M059J (cell line): ENCODE measurements around the gene NDOR1. TPM values are rescaled to one million over a fixed set of nuclear protein-coding genes. Genes with fewer than 3 reads are reported as not detected.
A peak's percentile ranks its signal among the peaks of the same experiment; 100 is the strongest.
"Not testable (repeated sequence)": the region's sequence is repeated elsewhere in the genome, so short reads cannot be mapped to it uniquely, and the experiment has no call there.

Experiments
- DNase-seq: peaks from one replicate; pipeline ENCODE4 v3.0.0-alpha.2; 2012; ENCODE audit warnings: low read depth
- total RNA-seq: library from RNA; depleted of rRNA; stranded (reverse); fragments of >200 nt; shearing (Covaris generic); gene quantifications from 2 replicates; pipeline ENCODE4 v1.2.3, GENCODE V29; 2014

NDOR1 gene
- total RNA-seq, 1 experiment from 2014 or later, result 17.6 TPM

DNA sequence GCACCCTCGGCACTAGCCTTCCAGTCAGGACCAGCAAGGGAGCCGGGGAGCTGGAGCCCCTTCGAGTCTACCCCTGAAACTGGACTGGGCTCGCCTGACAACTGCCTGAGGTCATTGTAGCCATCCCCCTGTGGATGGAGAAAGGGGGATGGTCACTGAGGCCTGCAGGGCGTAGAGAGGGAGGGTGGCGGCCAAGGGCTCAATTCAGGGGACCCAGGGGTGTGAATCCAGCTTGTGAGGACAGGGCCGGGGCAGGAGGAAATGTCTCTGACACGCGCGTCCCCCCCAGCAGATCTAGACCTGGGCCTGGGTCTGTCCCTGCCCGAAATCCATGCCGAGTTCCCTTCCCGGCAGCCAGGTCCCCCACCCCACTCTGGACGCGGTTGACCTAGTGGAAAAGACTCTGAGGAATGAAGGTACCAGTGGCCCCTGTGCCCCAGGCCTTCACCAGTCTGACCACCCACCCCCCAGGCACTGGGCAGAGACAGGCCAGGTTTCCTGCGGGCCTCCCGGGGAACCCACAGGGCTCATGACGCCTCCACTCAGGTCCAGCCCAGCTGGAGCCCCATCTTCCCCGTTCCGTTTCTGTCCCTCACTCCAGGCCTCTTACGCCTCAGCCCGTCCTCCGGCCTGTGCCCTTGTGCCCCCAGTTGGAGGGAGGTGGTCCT, 26.0 kb downstream of the NDOR1 start:
- no peak for DNase-seq

DNA sequence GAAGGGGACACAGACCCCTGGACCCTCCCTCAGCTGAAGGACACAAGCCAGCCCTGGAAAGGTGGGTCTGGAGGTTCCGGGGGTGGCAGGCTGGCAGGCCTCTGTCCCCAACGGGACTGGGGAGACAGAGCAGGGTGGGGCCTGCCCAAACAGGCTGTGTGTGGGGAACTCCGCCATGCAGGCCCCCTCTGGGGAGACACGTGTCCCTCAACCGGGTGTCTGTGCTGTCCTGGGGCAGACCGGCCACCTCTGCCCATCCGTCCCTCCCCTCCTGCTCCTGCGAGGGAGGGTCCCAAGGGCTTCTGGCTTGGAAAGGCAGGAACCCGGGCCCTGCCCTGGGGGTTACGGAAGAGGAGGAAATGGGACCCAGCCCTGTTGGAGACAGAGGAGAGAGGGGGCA, 26.6 kb downstream of the NDOR1 start:
- DNase-seq, result no peak

DNA sequence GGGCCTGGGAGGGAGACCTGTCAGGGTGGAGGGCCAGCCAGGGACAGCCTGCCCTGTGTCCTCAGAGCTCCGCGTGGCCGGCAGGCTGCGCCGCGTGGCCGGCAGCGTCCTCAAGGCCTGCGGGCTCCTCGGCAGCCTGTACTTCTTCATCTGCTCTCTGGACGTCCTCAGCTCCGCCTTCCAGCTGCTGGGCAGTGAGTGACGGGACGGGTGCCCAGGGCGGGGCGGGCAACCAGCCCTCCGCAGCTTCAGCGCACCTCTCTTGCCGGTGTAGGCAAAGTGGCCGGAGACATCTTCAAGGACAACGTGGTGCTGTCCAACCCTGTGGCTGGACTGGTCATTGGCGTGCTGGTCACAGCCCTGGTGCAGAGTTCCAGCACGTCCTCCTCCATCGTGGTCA, 27.0 kb downstream of the NDOR1 start:
- no peak for DNase-seq

DNA sequence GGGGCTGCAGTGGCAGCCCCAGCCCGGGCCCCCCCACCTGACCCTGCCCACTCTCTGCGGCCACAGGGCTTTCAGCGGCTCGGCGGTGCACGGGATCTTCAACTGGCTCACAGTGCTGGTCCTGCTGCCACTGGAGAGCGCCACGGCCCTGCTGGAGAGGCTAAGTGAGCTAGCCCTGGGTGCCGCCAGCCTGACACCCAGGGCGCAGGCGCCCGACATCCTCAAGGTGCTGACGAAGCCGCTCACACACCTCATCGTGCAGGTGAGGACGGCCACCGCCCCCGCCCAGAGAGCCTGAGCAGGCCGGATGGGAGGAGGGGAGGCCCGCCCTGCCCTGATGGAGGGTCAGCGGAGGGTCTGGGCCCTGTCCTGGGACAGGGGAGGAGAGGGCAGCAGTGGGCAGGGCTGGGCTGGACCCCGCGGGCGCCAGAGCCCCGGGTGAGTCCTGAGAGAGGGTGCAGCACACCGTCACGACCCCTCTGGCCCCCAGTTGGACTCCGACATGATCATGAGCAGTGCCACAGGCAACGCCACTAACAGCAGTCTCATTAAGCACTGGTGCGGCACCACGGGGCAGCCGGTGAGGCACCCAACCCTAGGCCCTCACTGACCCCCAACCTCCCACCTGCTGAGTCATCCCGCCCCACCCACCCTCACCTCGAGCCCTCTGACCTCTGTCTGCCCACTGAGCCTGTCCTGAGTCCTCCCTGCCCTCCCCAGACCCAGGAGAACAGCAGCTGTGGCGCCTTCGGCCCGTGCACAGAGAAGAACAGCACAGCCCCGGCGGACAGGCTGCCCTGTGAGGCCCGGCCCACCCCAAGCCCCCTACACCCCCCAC, 27.9 kb downstream of the NDOR1 start:
- no peak for DNase-seq

DNA sequence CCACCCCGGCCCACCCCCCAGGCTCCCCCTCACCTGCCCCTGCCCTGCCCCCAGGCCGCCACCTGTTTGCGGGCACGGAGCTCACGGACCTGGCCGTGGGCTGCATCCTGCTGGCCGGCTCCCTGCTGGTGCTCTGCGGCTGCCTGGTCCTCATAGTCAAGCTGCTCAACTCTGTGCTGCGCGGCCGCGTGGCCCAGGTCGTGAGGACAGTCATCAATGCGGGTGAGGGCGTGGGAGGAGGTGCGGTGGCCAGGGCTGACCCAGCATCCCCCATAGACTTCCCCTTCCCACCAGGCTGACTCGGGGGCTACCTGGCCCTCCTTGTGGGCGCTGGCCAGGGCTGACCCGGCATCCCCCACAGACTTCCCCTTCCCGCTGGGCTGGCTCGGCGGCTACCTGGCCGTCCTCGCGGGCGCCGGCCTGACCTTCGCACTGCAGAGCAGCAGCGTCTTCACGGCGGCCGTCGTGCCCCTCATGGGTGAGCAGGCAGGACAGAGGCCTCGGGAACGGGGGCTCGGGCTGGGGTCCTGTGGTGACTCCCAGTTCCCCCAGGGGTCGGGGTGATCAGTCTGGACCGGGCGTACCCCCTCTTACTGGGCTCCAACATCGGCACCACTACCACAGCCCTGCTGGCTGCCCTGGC, 28.7 kb downstream of the NDOR1 start:
- no peak for DNase-seq

DNA sequence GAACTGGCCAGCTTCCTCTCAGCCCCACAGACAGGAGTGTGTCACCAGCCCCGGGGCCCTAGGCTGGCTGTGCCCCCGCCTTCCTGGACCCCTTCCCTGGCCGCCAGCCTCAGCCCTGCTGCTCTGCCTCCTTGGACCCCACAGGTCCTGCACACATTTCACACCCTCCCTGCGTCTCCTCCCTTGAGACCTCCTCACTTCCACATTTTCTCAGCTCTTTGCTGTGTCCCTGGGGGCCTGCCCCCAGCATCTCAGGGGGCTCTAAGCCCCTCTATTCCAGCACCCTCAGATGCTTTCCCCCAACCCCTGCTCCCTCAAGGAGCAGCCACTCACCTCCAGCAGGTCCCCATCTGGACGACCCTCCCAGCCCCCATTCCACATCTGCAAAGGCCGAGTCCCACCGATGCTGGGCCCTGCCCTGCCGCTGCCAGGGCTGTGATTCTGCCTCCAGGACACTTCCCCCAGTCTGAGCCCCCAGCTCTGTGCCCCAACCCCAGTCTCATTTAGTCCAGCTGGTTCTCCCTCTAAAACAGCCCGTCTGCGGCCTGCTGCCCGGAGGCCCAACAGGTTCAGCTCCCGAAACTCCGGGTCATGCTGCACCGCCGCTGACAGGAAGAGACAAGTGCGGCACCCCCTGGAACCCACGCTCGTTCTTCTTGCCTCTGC, 29.4 kb downstream of the NDOR1 start:
- no peak for DNase-seq

DNA sequence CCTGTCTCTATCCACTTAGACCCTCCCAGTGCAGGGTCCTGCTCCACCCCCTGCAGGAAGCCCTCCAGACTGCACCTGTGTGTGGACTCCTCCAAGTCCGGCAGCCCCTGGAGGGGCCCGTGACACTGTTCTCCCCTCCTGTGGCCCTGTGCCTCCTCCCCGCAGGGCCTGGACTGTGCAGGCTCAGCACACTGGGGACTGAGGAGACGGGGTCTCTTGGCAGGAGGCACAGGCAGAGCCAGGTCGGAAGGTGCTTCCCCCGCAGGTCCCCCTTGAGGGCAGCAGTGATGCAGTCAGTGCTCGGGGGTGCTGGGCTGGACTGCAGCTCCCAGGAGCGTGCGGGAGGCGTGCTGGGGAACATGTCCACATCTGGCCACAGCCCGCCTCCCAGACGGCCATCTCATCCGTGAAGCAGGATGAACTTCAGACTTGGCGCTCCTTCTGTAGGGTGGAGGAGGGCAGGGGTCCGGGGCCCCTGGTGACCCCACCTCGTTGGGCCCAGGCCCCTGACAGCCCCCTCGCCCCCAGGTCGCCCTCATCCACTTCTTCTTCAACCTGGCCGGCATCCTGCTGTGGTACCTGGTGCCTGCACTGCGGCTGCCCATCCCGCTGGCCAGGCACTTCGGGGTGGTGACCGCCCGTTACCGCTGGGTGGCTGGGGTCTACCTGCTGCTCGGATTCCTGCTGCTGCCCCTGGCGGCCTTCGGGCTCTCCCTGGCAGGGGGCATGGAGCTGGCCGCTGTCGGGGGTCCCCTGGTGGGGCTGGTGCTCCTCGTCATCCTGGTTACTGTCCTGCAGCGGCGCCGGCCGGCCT, 30.1 kb downstream of the NDOR1 start:
- DNase-seq, result no peak

DNA sequence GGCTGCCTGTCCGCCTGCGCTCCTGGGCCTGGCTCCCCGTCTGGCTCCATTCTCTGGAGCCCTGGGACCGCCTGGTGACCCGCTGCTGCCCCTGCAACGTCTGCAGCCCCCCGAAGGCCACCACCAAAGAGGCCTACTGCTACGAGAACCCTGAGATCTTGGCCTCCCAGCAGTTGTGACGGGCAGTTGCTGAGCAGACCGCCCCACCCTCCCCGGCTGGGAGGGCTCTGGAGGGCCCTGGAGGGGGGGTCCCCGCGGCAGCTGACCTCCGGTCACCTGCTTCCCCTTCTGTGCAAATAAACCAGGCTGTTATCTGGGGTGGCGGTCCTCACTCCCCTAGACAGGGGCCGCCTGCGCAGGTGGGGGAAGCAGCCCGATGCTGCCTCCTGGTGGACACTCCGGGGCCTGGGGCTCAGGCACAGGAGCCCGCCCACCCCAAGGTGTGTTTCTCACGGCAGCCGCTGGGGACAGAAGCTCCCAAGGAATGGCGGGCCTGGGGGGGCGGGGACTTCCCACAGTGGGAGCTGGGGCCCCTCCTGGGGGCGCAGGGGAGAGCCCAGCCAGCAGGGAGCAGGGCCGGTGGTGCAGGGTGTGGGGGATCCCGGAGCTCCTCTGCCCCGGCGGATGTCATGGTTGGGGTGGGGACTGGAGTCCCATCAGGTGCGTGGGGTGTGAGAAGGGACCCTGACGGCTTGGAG, 30.9 kb downstream of the NDOR1 start:
- DNase-seq, result peak; percentile 64

DNA sequence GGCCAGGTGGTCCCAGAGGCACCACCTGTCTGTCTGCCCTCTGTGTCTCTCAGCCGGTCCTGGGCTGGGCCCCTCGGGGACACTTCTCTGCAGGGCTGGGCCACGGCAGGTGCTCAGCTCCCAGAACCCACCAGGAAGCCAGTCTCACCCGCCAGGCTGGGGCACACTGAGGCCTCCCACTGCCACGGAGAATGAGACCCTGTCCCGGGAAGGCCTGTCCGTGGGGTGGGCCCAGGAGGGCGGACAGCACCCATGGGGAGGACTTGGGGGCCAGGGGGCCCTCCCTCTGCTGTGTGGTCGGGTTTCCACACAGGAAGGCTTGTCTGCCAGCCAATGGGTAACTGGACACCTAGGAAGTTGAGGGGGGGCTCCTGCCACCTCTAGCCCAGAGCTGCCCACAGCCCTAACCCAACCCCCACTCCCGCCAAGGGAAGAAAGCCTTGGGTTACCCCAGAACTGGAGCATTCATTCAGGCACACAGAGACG, 31.5 kb downstream of the NDOR1 start:
- DNase-seq, result no peak

DNA sequence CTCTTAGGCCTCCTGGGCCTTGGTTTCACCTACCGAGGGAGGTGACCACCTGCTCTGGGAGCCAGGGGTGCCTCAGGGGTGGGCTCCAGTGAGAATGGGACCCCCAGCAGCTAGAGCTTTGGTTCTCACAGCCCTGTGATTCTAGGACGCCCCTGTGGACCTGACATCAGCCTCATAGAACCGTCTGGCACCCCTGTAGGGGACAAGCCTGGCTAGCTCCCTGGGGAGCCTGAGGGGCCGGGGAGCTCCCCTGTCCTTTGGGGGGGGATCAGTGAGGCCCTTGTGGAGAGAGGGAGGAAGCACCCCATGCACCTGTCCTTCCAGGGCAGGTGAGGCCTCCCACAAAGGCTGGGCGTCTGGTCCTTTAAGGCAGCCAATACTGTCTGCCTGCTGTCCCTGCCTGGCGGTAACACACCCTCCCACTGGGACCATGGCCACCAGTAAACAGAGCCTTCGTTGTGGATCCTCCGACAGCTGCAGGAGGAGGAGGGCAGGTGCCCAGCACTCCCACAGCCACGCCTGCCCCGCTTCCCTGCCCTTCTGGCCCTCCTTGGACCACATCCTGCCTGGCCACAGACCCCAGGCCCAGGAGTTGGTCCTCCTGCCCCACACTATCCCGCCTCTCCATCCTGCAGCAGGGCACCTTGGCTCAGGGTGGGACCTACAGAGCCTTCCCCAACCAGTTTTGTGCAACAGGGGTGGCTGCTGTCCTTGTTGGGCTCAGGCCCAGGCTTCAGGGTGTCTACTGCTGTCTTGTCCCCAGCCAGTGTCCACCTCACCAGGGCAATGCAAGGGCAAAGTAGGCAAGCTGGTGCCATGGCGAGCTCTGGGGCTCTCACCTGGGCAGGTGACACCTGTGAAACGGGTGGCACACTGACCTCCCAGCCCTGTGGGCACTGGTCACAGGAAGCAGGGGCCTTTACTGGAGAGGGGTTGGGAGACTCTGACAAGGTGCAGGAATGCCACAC, 32.5 kb downstream of the NDOR1 start:
- DNase-seq, result peak; percentile 45

DNA sequence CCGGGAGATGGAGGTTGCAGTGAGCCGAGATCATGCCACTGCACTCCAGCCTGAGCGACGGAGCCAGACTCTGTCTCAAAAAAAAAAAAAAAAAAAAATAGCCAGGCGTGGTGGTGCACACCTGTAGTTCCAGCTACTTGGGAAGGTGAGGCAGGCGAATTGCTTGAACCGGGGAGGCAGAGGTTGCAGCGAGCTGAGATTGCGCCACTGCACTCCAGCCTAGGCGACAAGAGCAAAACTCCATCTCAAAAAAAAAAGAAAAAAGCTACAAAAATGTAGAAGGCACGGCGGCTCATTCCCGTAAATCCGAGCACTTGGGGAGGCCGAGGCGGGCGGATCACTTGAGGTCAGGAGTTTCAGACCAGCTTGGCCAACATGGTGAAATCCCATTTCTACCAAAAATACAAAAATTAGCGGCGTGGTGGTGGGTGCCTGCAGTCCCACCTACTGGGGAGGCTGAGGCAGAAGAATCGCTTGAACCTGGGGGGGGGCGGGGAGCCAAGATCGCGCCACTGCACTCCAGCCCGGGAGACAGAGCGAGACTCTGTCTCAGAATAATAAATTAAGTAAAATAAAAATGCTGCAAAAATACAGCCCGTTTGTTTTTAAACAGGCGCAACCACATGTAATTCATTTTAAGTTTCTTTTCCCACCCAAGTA, 34.2 kb downstream of the NDOR1 start:
- DNase-seq, result not testable (repeated sequence)

DNA sequence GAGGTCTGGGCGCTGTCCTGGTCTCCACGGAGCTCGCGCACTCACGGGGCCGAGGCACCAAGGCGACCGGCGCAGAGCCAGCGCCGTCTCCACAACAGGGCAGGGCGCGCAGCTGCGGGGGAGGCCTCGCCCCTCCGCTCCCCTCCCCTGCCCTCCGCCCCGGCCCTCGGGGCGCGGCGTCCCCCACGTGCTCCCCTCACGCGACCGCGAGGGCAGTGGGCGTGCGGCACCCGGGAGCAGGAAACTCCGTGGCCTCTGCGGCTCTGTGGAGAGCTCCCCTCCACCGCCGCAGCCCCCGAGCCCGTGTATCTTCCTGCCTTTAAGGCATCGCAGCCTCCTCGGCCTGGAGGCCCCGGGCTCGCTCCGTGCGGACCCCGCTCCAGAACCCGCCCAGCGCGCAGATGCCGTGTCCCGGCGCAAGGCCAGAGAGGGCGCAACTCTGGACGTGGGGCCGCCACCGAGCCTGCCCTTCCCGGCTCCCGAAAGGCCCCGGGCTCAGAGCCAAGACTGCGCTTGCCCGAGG, 34.9 kb downstream of the NDOR1 start:
- peak; percentile 80 for DNase-seq

DNA sequence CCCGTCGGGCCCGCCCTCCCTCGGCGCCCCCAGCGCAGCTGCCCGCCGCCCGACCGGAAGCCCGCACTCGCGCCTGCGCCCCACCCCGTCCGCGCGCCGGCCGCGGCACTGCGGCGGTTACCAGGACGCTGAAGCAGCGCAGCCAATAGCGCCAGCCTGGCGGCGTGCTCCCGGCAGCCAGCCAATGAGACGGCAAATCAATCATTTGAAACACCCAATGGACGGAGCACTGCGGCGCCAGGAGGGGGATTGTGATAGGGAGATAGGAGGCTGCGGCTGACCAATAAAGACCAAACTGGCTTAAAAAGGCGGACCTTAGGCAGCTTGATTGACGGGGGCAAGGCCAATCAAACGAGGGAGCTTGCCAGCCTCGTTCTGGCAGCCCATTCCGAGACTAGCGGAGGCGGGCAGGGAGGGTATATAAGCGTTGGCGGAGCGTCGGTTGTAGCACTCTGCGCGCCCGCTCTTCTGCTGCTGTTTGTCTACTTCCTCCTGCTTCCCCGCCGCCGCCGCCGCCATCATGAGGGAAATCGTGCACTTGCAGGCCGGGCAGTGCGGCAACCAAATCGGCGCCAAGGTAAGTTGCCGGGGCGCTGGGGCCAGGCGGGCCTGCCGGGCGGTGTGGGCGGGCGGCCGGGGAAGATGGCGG, 35.5 kb downstream of the NDOR1 start, which contains the start of gene TUBB4B:
Gene TUBB4B, plus strand, starts transcription at position 447 of the 649 bp plus-strand sequence. Its CDS starts 74 bp downstream, at position 521.
- DNase-seq, result peak; percentile 100

DNA sequence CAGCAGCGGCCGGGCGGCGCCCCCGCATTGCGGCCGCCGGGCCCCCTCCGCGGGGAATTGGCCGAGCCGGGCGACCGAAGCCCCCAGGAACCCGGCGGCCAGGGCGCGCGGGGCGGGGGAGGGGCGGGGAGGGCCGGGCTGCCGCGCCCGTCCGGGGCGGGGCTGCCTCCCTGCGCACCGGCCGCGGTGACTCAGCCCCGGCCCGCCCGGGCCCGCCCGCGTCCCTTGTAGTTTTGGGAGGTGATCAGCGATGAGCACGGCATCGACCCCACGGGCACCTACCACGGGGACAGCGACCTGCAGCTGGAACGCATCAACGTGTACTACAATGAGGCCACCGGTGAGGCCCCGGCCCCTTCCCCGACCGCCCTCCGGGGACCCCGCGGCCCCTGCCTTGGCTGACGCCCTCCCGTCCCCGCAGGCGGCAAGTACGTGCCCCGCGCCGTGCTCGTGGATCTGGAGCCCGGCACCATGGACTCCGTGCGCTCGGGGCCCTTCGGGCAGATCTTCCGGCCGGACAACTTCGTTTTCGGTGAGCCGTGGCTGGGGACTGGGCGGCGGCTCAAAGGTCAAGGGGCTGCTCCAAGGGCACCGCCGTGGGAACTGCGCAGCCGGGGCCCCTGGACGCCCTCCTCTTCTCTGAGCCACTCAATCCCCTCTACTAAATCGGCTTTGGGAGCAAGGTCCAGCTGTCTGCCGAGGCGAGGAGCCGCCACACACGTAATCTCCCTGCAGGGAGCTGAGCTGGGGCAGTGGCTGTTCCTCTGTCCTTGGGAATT, 36.2 kb downstream of the NDOR1 start:
- peak; percentile 58 for DNase-seq

DNA sequence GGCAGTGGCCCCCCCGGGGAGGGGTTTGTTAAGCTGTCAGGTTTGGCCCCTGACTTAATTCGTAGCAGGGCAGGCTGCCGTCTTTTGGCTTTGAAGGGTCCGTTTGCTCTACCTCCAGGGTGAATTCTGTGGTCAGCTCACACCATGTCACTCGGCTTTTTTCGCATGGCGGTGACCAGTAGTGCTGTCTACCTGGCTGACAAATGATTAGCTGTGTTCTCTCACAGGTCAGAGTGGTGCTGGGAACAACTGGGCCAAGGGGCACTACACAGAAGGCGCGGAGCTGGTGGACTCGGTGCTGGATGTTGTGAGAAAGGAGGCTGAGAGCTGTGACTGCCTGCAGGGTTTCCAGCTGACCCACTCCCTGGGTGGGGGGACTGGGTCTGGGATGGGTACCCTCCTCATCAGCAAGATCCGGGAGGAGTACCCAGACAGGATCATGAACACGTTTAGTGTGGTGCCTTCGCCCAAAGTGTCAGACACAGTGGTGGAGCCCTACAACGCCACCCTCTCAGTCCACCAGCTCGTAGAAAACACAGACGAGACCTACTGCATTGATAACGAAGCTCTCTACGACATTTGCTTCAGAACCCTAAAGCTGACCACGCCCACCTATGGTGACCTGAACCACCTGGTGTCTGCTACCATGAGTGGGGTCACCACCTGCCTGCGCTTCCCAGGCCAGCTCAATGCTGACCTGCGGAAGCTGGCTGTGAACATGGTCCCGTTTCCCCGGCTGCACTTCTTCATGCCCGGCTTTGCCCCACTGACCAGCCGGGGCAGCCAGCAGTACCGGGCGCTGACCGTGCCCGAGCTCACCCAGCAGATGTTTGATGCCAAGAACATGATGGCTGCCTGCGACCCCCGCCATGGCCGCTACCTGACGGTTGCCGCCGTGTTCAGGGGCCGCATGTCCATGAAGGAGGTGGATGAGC, 37.0 kb downstream of the NDOR1 start:
- no peak for DNase-seq

DNA sequence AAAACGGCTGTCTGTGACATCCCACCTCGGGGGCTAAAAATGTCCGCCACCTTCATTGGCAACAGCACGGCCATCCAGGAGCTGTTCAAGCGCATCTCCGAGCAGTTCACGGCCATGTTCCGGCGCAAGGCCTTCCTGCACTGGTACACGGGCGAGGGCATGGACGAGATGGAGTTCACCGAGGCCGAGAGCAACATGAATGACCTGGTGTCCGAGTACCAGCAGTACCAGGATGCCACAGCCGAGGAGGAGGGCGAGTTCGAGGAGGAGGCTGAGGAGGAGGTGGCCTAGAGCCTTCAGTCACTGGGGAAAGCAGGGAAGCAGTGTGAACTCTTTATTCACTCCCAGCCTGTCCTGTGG, 37.7 kb downstream of the NDOR1 start:
- not testable (repeated sequence) for DNase-seq
